ENCODE results near the gene GNPDA1. TPM values are rescaled to one million over a fixed set of nuclear protein-coding genes. Genes with fewer than 3 reads are reported as not detected.

The GNPDA1 gene
- total RNA-seq, 1 donor from 2014 or later: 15.0 TPM

GRCh38 chr5:142032150-142032549, 19.3 kb upstream of the GNPDA1 start:
- no peaks in the 10 kb centered on the region for H3K36me3 Mint-ChIP-seq (ENCODE audit: low read depth)
- H3K27ac Mint-ChIP-seq: no peak overlapping the region
- intact Hi-C loops (cut with micrococcal nuclease): no loop called here
- TF ChIP-seq CTCF (IDR thresholded peaks at IDR 0.05): no peak
- no peaks in the 10 kb centered on the region for H3K9me3 Mint-ChIP-seq
- peaks cover 38% of the 10 kb centered on the region for H3K27me3 Mint-ChIP-seq
- H3K4me1 Mint-ChIP-seq: no peaks in the 10 kb centered on the region
- POLR2A ChIA-PET: no interaction called here
- no peak for ATAC-seq (ENCODE audit: low read depth)
- DNase-seq: no peak
- H3K4me3 Mint-ChIP-seq: no peak overlapping the region
- CTCF ChIA-PET: no interaction called here

GRCh38 chr5:142025637-142026036, 12.8 kb upstream of the GNPDA1 start:
- intact Hi-C loops (cut with micrococcal nuclease): loop anchor here (1.0 kb wide), 2 partner anchors 10 to 83 kb away; partner anchors contain the start of gene NDFIP1
- H3K4me1 Mint-ChIP-seq: peaks cover 13% of the 10 kb centered on the region
- no peak for ATAC-seq (ENCODE audit: low read depth)
- no peak for TF ChIP-seq CTCF (IDR thresholded peaks at IDR 0.05)
- peaks cover 3% of the 10 kb centered on the region for H3K36me3 Mint-ChIP-seq (ENCODE audit: low read depth)
- CTCF ChIA-PET: interaction anchor here (1.3 to 1.8 kb wide), 3 partner anchors 10 to 65 kb away, joined by 3 to 7 read pairs (median 3); no protein-coding TSS in a partner anchor
- peak overlapping the region; percentile 97 for H3K27ac Mint-ChIP-seq
- peak overlapping the region; percentile 92 for H3K4me3 Mint-ChIP-seq
- DNase-seq: no peak
- POLR2A ChIA-PET: interaction anchor here (1.3 to 1.9 kb wide), 2 partner anchors 57 to 84 kb away, joined by 3 to 11 read pairs; partner anchors contain the start of gene RNF14
- no peaks in the 10 kb centered on the region for H3K9me3 Mint-ChIP-seq
- H3K27me3 Mint-ChIP-seq: peaks cover 27% of the 10 kb centered on the region

- H3K27ac Mint-ChIP-seq: peak overlapping the region; percentile 97
- ATAC-seq (ENCODE audit: low read depth) (peak; percentile 100), DNase-seq (peak; percentile 65)
- H3K4me1 Mint-ChIP-seq: peaks cover 13% of the 10 kb centered on the region
- intact Hi-C loops (cut with micrococcal nuclease): loop anchor here (1.0 kb wide), 2 partner anchors 10 to 83 kb away; partner anchors contain the start of gene NDFIP1
- peak overlapping the region; percentile 92 for H3K4me3 Mint-ChIP-seq
- peaks cover 5% of the 10 kb centered on the region for H3K9me3 Mint-ChIP-seq
- ChIA-PET POLR2A (interaction anchor here (1.1 to 1.9 kb wide), 3 partner anchors 56 to 85 kb away, joined by 3 to 11 read pairs (median 4); partner anchors contain the start of gene RNF14), CTCF (interaction anchor here (1.1 to 1.8 kb wide), 4 partner anchors 10 to 333 kb away, joined by 3 to 7 read pairs (median 3); no protein-coding TSS in a partner anchor)
- TF ChIP-seq CTCF (IDR thresholded peaks at IDR 0.05): no peak
- H3K36me3 Mint-ChIP-seq (ENCODE audit: low read depth): peaks cover 4% of the 10 kb centered on the region
- peaks cover 25% of the 10 kb centered on the region for H3K27me3 Mint-ChIP-seq
Measured at GRCh38 chr5:142024771-142025304, 12.0 kb upstream of the GNPDA1 start.

- TF ChIP-seq CTCF (IDR thresholded peaks at IDR 0.05): no peak
- H3K4me1 Mint-ChIP-seq: peaks cover 13% of the 10 kb centered on the region
- ChIA-PET CTCF (interaction anchor here (1.1 to 1.8 kb wide), 2 partner anchors 9 to 332 kb away, joined by 3 to 7 read pairs; no protein-coding TSS in a partner anchor), POLR2A (interaction anchor here (0.6 to 1.9 kb wide), 2 partner anchors 14 to 55 kb away, joined by 3 to 11 read pairs; partner anchors contain the start of gene RNF14)
- ATAC-seq (ENCODE audit: low read depth): no peak
- H3K9me3 Mint-ChIP-seq: peaks cover 5% of the 10 kb centered on the region
- peaks cover 4% of the 10 kb centered on the region for H3K36me3 Mint-ChIP-seq (ENCODE audit: low read depth)
- peaks cover 23% of the 10 kb centered on the region for H3K27me3 Mint-ChIP-seq
- intact Hi-C loops (cut with micrococcal nuclease): no loop called here
- no peak overlapping the region for H3K4me3 Mint-ChIP-seq
- no peak for DNase-seq
- no peak overlapping the region for H3K27ac Mint-ChIP-seq
Measured at GRCh38 chr5:142023836-142024235, 11.0 kb upstream of the GNPDA1 start.

- POLR2A ChIA-PET: interaction anchor here (0.7 kb wide), 1 partner anchor 501 kb away, joined by 5 read pairs; no protein-coding TSS in a partner anchor
- H3K27ac Mint-ChIP-seq: no peak overlapping the region
- intact Hi-C loops (cut with micrococcal nuclease): no loop called here
- H3K4me3 Mint-ChIP-seq: no peak overlapping the region
- H3K4me1 Mint-ChIP-seq: peaks cover 40% of the 10 kb centered on the region
- peaks cover 22% of the 10 kb centered on the region for H3K27me3 Mint-ChIP-seq
- peaks cover 5% of the 10 kb centered on the region for H3K9me3 Mint-ChIP-seq
- DNase-seq (no peak), ATAC-seq (ENCODE audit: low read depth) (no peak)
- H3K36me3 Mint-ChIP-seq (ENCODE audit: low read depth): peaks cover 4% of the 10 kb centered on the region
- CTCF ChIA-PET: interaction anchor here (0.6 kb wide), 1 partner anchor 530 kb away, joined by 3 read pairs; no protein-coding TSS in a partner anchor
- no peak for TF ChIP-seq CTCF (IDR thresholded peaks at IDR 0.05)
Measured at GRCh38 chr5:142020122-142020659, 7.4 kb upstream of the GNPDA1 start.
